Natural killer cell (primary cell): ENCODE results near the gene BPIFB6. TPM values are rescaled to one million over a fixed set of nuclear protein-coding genes. Genes with fewer than 3 reads are reported as not detected.
A peak's percentile ranks its signal among the peaks of the same experiment; 100 is the strongest.

Source experiments
- ATAC-seq, 3 donors: fragments of 150-1000 bp in 2 of 3; fragments of 200-7000 bp in 1 of 3; cut with Tn5 transposase; 1 replicate in 1 of 3; 2 replicates in 2 of 3; pipeline ENCODE4 v1.10.0; 2021; ENCODE audit warnings: mild to moderate bottlenecking in 2 of 3, moderate library complexity in 2 of 3
- DNase-seq, 2 donors: peaks; one replicate each; pipeline versions ENCODE4 v3.0.0 to v3.0.0-alpha.2; 2013 to 2021; ENCODE audit warnings: mixed read lengths in 1 of 2
- H3K27ac ChIP-seq: one replicate; pipeline ENCODE4 v1.5.1; 2013; ENCODE audit warnings: mild to moderate bottlenecking, low read length
- H3K27me3 ChIP-seq: one replicate; pipeline ENCODE4 v1.6.1; 2013; ENCODE audit warnings: low read length; ENCODE audit not compliant: control insufficient read depth, insufficient read depth
- H3K36me3 ChIP-seq: one replicate; pipeline ENCODE4 v1.6.1; 2013; ENCODE audit warnings: low read length; ENCODE audit not compliant: control insufficient read depth, insufficient read depth
- H3K4me1 ChIP-seq: one replicate; pipeline ENCODE4 v1.6.1; 2013; ENCODE audit warnings: low read length; ENCODE audit not compliant: control insufficient read depth, insufficient read depth
- H3K4me3 ChIP-seq: one replicate; pipeline ENCODE4 v1.5.1; 2013; ENCODE audit warnings: low read length
- H3K9me3 ChIP-seq: one replicate; pipeline ENCODE4 v1.6.1; 2013; ENCODE audit warnings: low read length; ENCODE audit not compliant: control insufficient read depth, insufficient read depth
- H3K27ac Mint-ChIP-seq, 2 donors: one replicate each; pipeline ENCODE4 v1.8.0; 2022; ENCODE audit warnings: mild to moderate bottlenecking in 2 of 2, mixed read lengths in 2 of 2, moderate library complexity in 1 of 2
- H3K27me3 Mint-ChIP-seq, 2 donors: one replicate each; pipeline ENCODE4 v1.8.0; 2022; ENCODE audit warnings: low read depth in 2 of 2, mixed read lengths in 2 of 2
- H3K36me3 Mint-ChIP-seq: one replicate; pipeline ENCODE4 v1.8.0; 2022; ENCODE audit warnings: mixed read lengths
- H3K4me1 Mint-ChIP-seq, 2 donors: one replicate each; pipeline ENCODE4 v1.8.0; 2022; ENCODE audit warnings: mixed read lengths in 2 of 2
- H3K4me3 Mint-ChIP-seq: one replicate; pipeline ENCODE4 v1.8.0; 2022; ENCODE audit warnings: mild to moderate bottlenecking, moderate library complexity, mixed read lengths
- H3K9me3 Mint-ChIP-seq, 2 donors: one replicate each; pipeline ENCODE4 v1.8.0; 2022; ENCODE audit warnings: mixed read lengths in 2 of 2
- WGBS: methylation state at CpG from one replicate; pipeline ENCODE4 v1.1.7; 2013; ENCODE audit warnings: missing lambda C conversion rate; ENCODE audit not compliant: insufficient coverage; 5-methylcytosine and 5-hydroxymethylcytosine counted together
- intact Hi-C: fragments of 100-400 bp; cut with micrococcal nuclease; formaldehyde crosslinking; loops from one replicate; pipeline ENCODE4 v1.14.2; 2022
- total RNA-seq, 4 donors: library from RNA; stranded (reverse); fragments of 120-200 nt in 1 of 4; gene quantifications; one replicate each; pipeline versions ENCODE4 v1.2.3 to v1.2.4, GENCODE V29; 2013 to 2022
- TF ChIP-seq, protein P1 (sequence below): fragments of 200-600 bp; IDR thresholded peaks from one replicate; pipeline ENCODE4 v1.8.0; 2022; ENCODE audit warnings: antibody characterized with exemption

BPIFB6 gene
- total RNA-seq, 3 donors from 2014 or later (not counting 1 experiment from before 2014, with no cell fraction given) = not detected

DNA sequence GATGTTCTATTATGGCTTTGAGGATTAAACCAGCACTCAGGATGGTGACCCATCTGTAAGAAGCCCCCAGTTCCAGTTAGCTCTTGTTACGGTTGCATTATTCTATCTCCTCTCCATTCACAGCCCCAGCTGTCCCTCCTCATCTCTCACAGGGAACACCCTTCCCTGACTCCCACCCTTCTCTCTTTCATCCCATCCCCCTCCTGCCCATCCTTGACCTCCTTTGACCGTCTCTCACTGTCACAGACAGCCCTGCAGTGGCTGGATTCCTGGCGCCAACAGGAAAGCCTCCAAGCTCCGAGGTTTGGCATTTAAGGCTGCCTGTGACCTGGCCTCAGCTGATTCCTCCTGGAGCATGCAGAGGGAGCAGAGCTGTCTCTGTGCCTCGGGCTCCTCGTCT, 43.8 kb downstream of the BPIFB6 start:
- Histone ChIP-seq H3K9me3 (no peaks in the 10 kb centered on the region), H3K36me3 (no peaks in the 10 kb centered on the region), H3K27me3 (no peaks in the 10 kb centered on the region), H3K4me1 (no peaks in the 10 kb centered on the region), H3K4me3 (no peak overlapping the region), H3K27ac (no peak overlapping the region)
- Mint-ChIP-seq H3K27me3 (peaks cover 0 to 2% of the 10 kb centered on the region in 2 donors), H3K36me3 (no peaks in the 10 kb centered on the region), H3K4me3 (no peak overlapping the region), H3K9me3 (no peaks in the 10 kb centered on the region), H3K27ac (no peak overlapping the region), H3K4me1 (no peaks in the 10 kb centered on the region)
- 90% methylated on average over 6 of the region's 6 CpGs for WGBS
- ATAC-seq (no peak), DNase-seq (no peak)
- TF ChIP-seq, protein P1, sequence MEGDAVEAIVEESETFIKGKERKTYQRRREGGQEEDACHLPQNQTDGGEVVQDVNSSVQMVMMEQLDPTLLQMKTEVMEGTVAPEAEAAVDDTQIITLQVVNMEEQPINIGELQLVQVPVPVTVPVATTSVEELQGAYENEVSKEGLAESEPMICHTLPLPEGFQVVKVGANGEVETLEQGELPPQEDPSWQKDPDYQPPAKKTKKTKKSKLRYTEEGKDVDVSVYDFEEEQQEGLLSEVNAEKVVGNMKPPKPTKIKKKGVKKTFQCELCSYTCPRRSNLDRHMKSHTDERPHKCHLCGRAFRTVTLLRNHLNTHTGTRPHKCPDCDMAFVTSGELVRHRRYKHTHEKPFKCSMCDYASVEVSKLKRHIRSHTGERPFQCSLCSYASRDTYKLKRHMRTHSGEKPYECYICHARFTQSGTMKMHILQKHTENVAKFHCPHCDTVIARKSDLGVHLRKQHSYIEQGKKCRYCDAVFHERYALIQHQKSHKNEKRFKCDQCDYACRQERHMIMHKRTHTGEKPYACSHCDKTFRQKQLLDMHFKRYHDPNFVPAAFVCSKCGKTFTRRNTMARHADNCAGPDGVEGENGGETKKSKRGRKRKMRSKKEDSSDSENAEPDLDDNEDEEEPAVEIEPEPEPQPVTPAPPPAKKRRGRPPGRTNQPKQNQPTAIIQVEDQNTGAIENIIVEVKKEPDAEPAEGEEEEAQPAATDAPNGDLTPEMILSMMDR = no peak
- intact Hi-C loops = no loop called here

DNA sequence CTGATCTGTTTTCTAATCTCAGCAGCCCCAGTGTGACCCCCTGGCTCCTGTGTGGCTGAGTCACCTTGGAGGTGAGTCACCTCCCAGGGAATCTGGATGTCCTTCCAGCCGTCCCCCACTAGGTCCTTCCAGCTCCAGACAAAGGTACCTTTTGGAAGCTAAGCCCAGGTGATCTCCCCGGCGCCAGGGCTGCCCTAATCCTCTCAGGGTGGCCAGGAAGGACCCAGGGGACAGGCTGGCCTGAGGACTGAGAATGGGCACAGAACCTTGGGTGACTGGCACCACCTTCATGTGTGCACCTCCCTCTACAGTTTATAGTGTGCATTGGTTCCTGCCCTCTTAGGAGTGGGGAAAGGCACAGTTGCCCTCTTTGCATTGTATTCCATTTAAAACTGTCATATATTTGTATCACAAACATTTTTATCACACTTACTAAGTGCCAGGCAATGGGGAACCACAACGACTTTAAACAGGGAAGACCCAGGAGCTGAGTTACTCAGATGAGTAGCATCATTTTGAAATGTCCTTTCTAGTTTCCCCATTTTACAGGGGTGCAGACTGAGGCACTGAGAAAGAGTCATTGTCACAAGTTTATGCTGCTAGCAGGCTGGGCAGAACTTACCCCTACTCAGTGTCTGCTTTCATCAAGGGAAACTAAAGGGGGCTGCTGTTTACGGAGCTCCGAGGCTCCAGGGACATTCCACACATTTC, 45.4 kb downstream of the BPIFB6 start:
- ATAC-seq (no peak), DNase-seq (peak in 1 of 2 donors; percentile 45)
- intact Hi-C loops = no loop called here
- Mint-ChIP-seq H3K4me1 (no peaks in the 10 kb centered on the region), H3K27me3 (peaks cover 0 to 2% of the 10 kb centered on the region in 2 donors), H3K36me3 (no peaks in the 10 kb centered on the region), H3K4me3 (no peak overlapping the region), H3K27ac (no peak overlapping the region), H3K9me3 (no peaks in the 10 kb centered on the region)
- Histone ChIP-seq H3K4me3 (no peak overlapping the region), H3K27ac (no peak overlapping the region), H3K27me3 (no peaks in the 10 kb centered on the region), H3K9me3 (no peaks in the 10 kb centered on the region), H3K36me3 (no peaks in the 10 kb centered on the region), H3K4me1 (no peaks in the 10 kb centered on the region)
- 67% methylated on average over 6 of the region's 6 CpGs for WGBS
- TF ChIP-seq, protein P1 = no peak

DNA sequence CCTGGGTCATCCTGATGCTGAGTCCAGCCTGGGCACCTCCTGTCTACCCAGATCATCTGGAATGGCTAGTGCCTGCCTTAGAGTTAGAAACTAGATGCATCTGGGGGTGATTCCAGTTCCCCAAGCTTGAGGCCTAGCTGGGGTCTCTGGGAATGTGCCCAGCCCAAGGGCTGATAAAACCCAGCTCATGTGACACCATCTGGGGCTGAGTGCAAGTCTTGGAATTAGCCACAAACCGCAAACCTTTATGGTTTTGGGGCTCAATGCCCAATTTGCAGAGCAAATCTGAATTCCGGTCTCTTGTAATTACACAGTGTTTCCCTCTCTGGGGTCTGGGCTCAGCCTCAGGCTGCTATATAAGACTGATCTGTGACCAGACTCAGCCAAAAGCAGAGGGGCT, 47.8 kb downstream of the BPIFB6 start, which contains the start of gene BPIFB4:
Gene BPIFB4, plus strand, starts transcription at position 385 of the 400 bp plus-strand sequence. CDS start 1,884 bp downstream, outside the sequence.
- DNase-seq (no peak), ATAC-seq (no peak)
- WGBS = 82% methylated on average over 2 of the region's 2 CpGs
- Mint-ChIP-seq H3K4me3 (no peak within 1 kb of the TSS), H3K36me3 (no peaks in the 10 kb centered on the region), H3K27me3 (peaks cover 0 to 2% of the 10 kb centered on the region in 2 donors), H3K4me1 (no peaks in the 10 kb centered on the region), H3K27ac (no peak within 1 kb of the TSS), H3K9me3 (no peaks in the 10 kb centered on the region)
- Histone ChIP-seq H3K27me3 (no peaks in the 10 kb centered on the region), H3K9me3 (no peaks in the 10 kb centered on the region), H3K4me3 (no peak within 1 kb of the TSS), H3K27ac (no peak within 1 kb of the TSS), H3K4me1 (no peaks in the 10 kb centered on the region), H3K36me3 (no peaks in the 10 kb centered on the region)
- TF ChIP-seq, protein P1 = no peak
- intact Hi-C loops = no loop called here
